K562 (cell line): ENCODE results near the gene CNTN2. TPM values are rescaled to one million over a fixed set of nuclear protein-coding genes. Genes with fewer than 3 reads are reported as not detected.

Experiments
- ATAC-seq: fragments of 200-7000 bp; cut with Tn5 transposase; 3 replicates; pipeline ENCODE4 v1.9.1; 2020; ENCODE audit warnings: moderate library complexity
- BruUV-seq: library from RNA; stranded (reverse); fragments of 400-500 nt; replicated peaks from 2 replicates; lab custom pipeline; 2021; lab: Mats Ljungman, UMichigan
- CTCF ChIA-PET: fragments of 300-600 bp; formaldehyde crosslinking; extraction: SDS; loops from one replicate; lab custom pipeline; 2021; ENCODE audit warnings: low intra/inter-chr PET ratio; lab: Yijun Ruan, JAX
- POLR2A ChIA-PET: fragments of 300-600, 350-650 bp; sonication (Branson Sonifier 250); formaldehyde crosslinking; extraction: SDS; loops from one replicate; lab custom pipeline; 2021; ENCODE audit warnings: antibody characterized with exemption, inconsistent platforms; lab: Yijun Ruan, JAX
- DNase-seq, 4 experiments: peaks; one replicate each; pipeline versions ENCODE4 v3.0.0 to v3.0.0-alpha.2; 2011 to 2018; ENCODE audit warnings: low spot score in 3 of 4, mixed read lengths in 3 of 4; ENCODE audit errors: extremely low read depth in 1 of 4
- FAIRE-seq: peaks from 2 replicates; lab custom pipeline; 2011; peaks lifted over from hg19 to GRCh38; lab: Jason Lieb, UNC
- H2AFZ ChIP-seq: 2 replicates; pipeline ENCODE4 v1.6.0; 2011; ENCODE audit warnings: low read depth, low read length, control low read depth, inconsistent platforms
- H3K27ac ChIP-seq: fragments of 200-600 bp; 3 replicates; pipeline ENCODE4 v1.8.0; 2011; ENCODE audit warnings: low read depth, mild to moderate bottlenecking, control low read depth, inconsistent platforms, low read length, moderate library complexity, mixed read lengths; ENCODE audit errors: extremely low read depth
- H3K27me3 ChIP-seq, 2 experiments: fragments of 300-600 bp in 1 of 2; 2 replicates in 1 of 2; 3 replicates in 1 of 2; pipeline versions ENCODE4 v1.6.0 to v1.8.0; 2011; ENCODE audit warnings: inconsistent platforms in 2 of 2, low read length in 2 of 2, mild to moderate bottlenecking in 1 of 2, mixed read lengths in 1 of 2, moderate library complexity in 1 of 2; ENCODE audit not compliant: control insufficient read depth in 2 of 2, insufficient read depth in 2 of 2
- H3K36me3 ChIP-seq: fragments of 300-600 bp; 3 replicates; pipeline ENCODE4 v1.8.0; 2011; ENCODE audit warnings: mild to moderate bottlenecking, low read length, inconsistent platforms; ENCODE audit not compliant: control insufficient read depth, insufficient read depth
- H3K4me1 ChIP-seq, 2 experiments: fragments of 200-600 bp in 1 of 2; replicated peaks in 1 of 2; 2 replicates in 1 of 2; 3 replicates in 1 of 2; pipeline versions ENCODE4 v1.5.1 to v1.8.0; 2011; ENCODE audit warnings: inconsistent platforms in 2 of 2, low read length in 2 of 2, mild to moderate bottlenecking in 1 of 2, mixed read lengths in 1 of 2, moderate library complexity in 1 of 2; ENCODE audit not compliant: control insufficient read depth in 2 of 2, insufficient read depth in 2 of 2
- H3K4me2 ChIP-seq: 2 replicates; pipeline ENCODE4 v1.6.1; 2011; ENCODE audit warnings: low read length, control low read depth, inconsistent platforms, mixed read lengths; ENCODE audit not compliant: insufficient read depth
- H3K4me3 ChIP-seq: fragments of 200-600 bp; sonication (generic), shearing (Covaris generic); 2 replicates; pipeline ENCODE4 v1.5.1; 2016; ENCODE audit warnings: control low read depth, inconsistent platforms
- H3K79me2 ChIP-seq: fragments of 200-600 bp; 3 replicates; pipeline ENCODE4 v1.8.0; 2011; ENCODE audit warnings: low read length, inconsistent platforms; ENCODE audit not compliant: control insufficient read depth, insufficient read depth
- H3K9ac ChIP-seq, 2 experiments: 2 replicates each; pipeline versions ENCODE4 v1.6.0 to v1.6.1; 2011; ENCODE audit warnings: low read depth in 2 of 2, low read length in 2 of 2, control low read depth in 1 of 2, inconsistent platforms in 1 of 2, mild to moderate bottlenecking in 1 of 2, mixed read lengths in 1 of 2; ENCODE audit not compliant: insufficient read depth in 1 of 2
- H3K9me1 ChIP-seq: one replicate; pipeline ENCODE4 v1.6.0; 2011; ENCODE audit warnings: inconsistent platforms, mild to moderate bottlenecking, low read length, moderate library complexity; ENCODE audit not compliant: control insufficient read depth, insufficient read depth
- H3K9me3 ChIP-seq: replicated peaks from 2 replicates; pipeline ENCODE4 v1.5.1; 2011; ENCODE audit warnings: low read depth, low read length, inconsistent platforms; ENCODE audit not compliant: control insufficient read depth, insufficient read depth
- H4K20me1 ChIP-seq: replicated peaks from 2 replicates; pipeline ENCODE4 v1.6.1; 2011; ENCODE audit warnings: low read length, inconsistent platforms, mixed read lengths; ENCODE audit not compliant: control insufficient read depth, insufficient read depth
- CTCF ChIP-seq, 3 experiments: IDR thresholded peaks in 2 of 3; conservative IDR thresholded peaks in 1 of 3; 2 replicates each; pipeline ENCODE4 v1.5.1; 2011 to 2012; ENCODE audit warnings: low read length in 3 of 3, mild to moderate bottlenecking in 3 of 3, control low read depth in 2 of 3, improper control_type of control experiment in 1 of 3, inconsistent platforms in 1 of 3, low read depth in 1 of 3, mixed read lengths in 1 of 3, moderate library complexity in 1 of 3; ENCODE audit not compliant: insufficient read depth in 2 of 3
- JUNB ChIP-seq: fragments of 450-650 bp; formaldehyde crosslinking; conservative IDR thresholded peaks from 2 replicates; pipeline ENCODE4 v1.4.0; 2020; ENCODE audit warnings: mild to moderate bottlenecking
- RAD21 ChIP-seq, 2 experiments: fragments of 250-450 bp in 1 of 2; fragments of 450-650 bp in 1 of 2; sonication (Bioruptor Pico) in 1 of 2; formaldehyde crosslinking in 1 of 2; IDR thresholded peaks in 1 of 2; conservative IDR thresholded peaks in 1 of 2; 2 replicates each; pipeline versions ENCODE4 v1.4.0 to v1.8.0; 2020 to 2022; ENCODE audit warnings: mild to moderate bottlenecking in 2 of 2, moderate library complexity in 1 of 2
- WGBS: fragments of 100-300 bp; shearing (Covaris generic); methylation state at CpG from one replicate; pipeline ENCODE4 v1.1.6; 2016; ENCODE audit warnings: low coverage, mixed read lengths; ENCODE audit not compliant: insufficient coverage; ENCODE audit errors: missing lambda C conversion rate; 5-methylcytosine and 5-hydroxymethylcytosine counted together
- in situ Hi-C: fragments of 300-500 bp; cut with MboI; formaldehyde crosslinking; loops from 4 replicates; pipeline ENCODE4 v1.15.0; 2018; ENCODE audit warnings: inconsistent platforms, mixed read lengths
- intact Hi-C: fragments of 100-400 bp; cut with micrococcal nuclease; formaldehyde crosslinking; loops from 2 replicates; pipeline ENCODE4 v1.14.2; 2022
- polyA plus RNA-seq, 8 experiments: library from polyadenylated mRNA; depleted of rRNA in 4 of 8; stranded (reverse) in 5 of 8; unstranded in 3 of 8; fragments of >200 nt; fragmentation: Nextera tagmentation in 2 of 8; fragmentation: Illumina TruSeq in 1 of 8; extraction: Ambion mirVana in 2 of 8; extraction: Trizol in 1 of 8; gene quantifications; 2 replicates each; pipeline versions ENCODE4 v1.2.1 to v1.2.3, GENCODE V29; 2011 to 2014; ENCODE audit warnings: inconsistent platforms in 1 of 8, missing spikeins in 1 of 8
- total RNA-seq, 7 experiments: library from RNA; depleted of rRNA in 6 of 7; stranded (reverse); fragments of >200 nt in 6 of 7; fragmentation: Illumina TruSeq in 2 of 7; extraction: Trizol in 2 of 7; gene quantifications; 2 replicates each; pipeline versions ENCODE4 v1.2.1 to v1.2.3, GENCODE V29; 2011 to 2021; ENCODE audit warnings: low replicate concordance in 1 of 7

CNTN2 gene
- total and polyA plus RNA-seq, 9 of the 15 experiments (the other 6 are each of a cell fraction or from before 2014, with no cell fraction given): not detected

GRCh38 chr1:205028924-205029323, 14.1 kb upstream of the CNTN2 start:
- FAIRE-seq: no peak
- CTCF ChIA-PET: no interaction called here

More at GRCh38 chr1:205028924-205029323, 14.1 kb upstream of the CNTN2 start:
- H3K79me2 ChIP-seq: no peaks in the 10 kb centered on the region
- H3K27ac ChIP-seq: no peak overlapping the region
- H3K4me1 ChIP-seq: no peaks in the 10 kb centered on the region
- no peak overlapping the region for H2AFZ ChIP-seq
- intact Hi-C loops: no loop called here
- POLR2A ChIA-PET: interaction anchor here (0.6 to 0.7 kb wide), 3 partner anchors 7 to 18 kb away, joined by 3 to 5 read pairs (median 4); no protein-coding TSS in a partner anchor
- H3K9me3 ChIP-seq: no peaks in the 10 kb centered on the region
- H3K9me1 ChIP-seq: no peaks in the 10 kb centered on the region
- H3K4me2 ChIP-seq: no peak overlapping the region
- H3K27me3 ChIP-seq: peaks cover 46 to 71% of the 10 kb centered on the region in 2 experiments
- TF ChIP-seq RAD21 (CRISPR knock-in tag; conservative IDR thresholded peaks at IDR 0.05 in 1 of 2, IDR thresholded peaks at IDR 0.05 in 1 of 2) (0 out of 4 replicates have a peak, but pooled peaks of 1 of the 2 experiments have one; percentile 10), CTCF (IDR thresholded peaks at IDR 0.05 in 2 of 3, conservative IDR thresholded peaks at IDR 0.05 in 1 of 3; ENCODE audit: insufficient read depth in 2 of 3, low read depth in 1 of 3, low read length in 3 of 3) (0 out of 6 replicates have a peak, but pooled peaks of 1 of the 3 experiments have one; percentile 14), JUNB (CRISPR knock-in tag) (no peak)
- DNase-seq (no peak), ATAC-seq (peak; percentile 62)
- in situ Hi-C loops: no loop called here
- BruUV-seq: no TSS peak
- 0% methylated on average over 4 of the region's 4 CpGs for WGBS
- H4K20me1 ChIP-seq: peaks cover 16% of the 10 kb centered on the region
- no peaks in the 10 kb centered on the region for H3K36me3 ChIP-seq
- H3K4me3 ChIP-seq: no peak overlapping the region
- H3K9ac ChIP-seq: no peak overlapping the region
